ENCODE measurements around the gene HSCB.
"Not testable (repeated sequence)": the region's sequence is repeated elsewhere in the genome, so short reads cannot be mapped to it uniquely, and the experiment has no call there.

HSCB gene

DNA sequence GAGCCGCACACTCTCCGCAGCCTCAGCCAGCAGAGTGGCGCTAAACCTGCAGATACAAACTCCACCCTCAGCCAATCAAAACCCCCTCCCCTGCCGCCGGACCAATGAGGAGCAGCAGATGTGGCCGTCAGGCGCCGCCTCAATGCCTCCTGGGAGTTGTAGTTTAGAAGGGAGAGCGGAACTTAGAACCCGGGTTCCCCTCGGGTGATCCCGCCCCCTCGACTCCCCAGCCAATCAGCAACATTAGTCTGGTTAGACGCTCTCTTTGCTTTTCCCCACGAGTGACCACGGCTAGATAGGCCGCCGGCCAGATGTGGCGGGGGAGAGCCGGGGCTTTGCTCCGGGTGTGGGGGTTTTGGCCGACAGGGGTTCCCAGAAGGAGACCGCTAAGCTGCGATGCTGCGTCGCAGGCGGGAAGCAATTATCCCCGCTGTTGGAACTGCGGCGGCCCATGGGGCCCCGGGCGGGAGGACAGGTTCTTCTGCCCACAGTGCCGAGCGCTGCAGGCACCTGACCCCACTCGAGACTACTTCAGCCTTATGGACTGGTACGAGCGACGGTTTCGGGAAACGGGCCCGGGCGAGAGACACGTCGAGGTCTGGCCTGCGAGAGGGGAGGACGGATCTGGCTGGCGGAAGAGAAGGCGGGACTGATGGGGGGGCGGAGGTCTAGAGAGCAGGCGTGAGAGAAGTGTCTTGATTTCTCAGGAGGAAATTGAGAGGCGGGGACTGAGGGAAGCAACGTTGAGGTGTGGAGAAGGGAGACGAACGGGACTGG, at the start of gene HSCB, which contains the start of gene CHEK2:
TSS of gene HSCB (plus strand) at position 255 of the 777 bp plus-strand sequence. CDS start at position 312, 57 bp downstream.
TSS of gene CHEK2 (minus strand) at position 36 of the 777 bp plus-strand sequence. CDS start 7,099 bp downstream, outside the sequence.
- peak; percentile 92 to 97 for DNase-seq (ENCODE audit: low read depth in 2 of 2)

DNA sequence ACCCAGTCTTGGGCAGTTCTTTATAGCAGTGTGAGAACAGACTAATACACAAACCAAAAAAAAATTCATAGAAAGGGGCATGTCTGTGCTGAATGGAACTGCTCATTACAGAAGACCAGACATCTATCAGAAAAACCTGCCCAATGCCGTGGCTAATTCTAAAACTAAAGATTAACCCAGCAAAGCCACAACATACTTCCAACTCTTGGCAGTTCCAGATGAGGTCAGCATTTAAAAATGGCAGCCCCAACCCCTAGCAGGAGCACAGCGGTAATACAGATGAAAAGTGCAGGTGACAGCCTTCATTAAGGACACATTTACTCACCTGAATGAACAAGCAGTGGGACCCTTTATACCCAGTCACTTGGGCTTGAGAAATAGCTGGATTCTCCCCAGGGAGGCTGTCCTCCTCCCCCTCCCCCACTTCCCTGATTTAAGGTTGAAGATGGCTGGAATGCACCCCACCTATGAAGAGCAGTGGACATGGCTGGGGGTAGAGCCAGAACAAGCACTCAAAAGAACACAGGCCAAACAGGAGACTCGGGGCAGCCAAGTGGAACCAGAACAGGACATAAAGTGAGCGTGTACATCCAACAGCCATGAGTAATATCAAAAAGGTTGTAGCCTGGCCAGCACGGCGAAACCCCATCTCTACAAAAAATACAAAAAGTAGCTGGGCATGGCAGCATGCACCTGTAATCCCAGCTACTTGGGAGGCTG, 48.6 kb upstream of the HSCB start:
- DNase-seq (ENCODE audit: low read depth in 2 of 2) = not testable (repeated sequence)

GRCh38 chr22:28702891-28703290, 38.9 kb upstream of the HSCB start:
- DNase-seq (ENCODE audit: low read depth in 2 of 2) = no peak

- DNase-seq (ENCODE audit: low read depth in 2 of 2) = no peak
These were observed 38.4 kb upstream of the HSCB start for GRCh38 chr22:28703436-28703835.

GRCh38 chr22:28706845-28707244, 35.0 kb upstream of the HSCB start:
- DNase-seq (ENCODE audit: low read depth in 2 of 2) = no peak

DNA sequence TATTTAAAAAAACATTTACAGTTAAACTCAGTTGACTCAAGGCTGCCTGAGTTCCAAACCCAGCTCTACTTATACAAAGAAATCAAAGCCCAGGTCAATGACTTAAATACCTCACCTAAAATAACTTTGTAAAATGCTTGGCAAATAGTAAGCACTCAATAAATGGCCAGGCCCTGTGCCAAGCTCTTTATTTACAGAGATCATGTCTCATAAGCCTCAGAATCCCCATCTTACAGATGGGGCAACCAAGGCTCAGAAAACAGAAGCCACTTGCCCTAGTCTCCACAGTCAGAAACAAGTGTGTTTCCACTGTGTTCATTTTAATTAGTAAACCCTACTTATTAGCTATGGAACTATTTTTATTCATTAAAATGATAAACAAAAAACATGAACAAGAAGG, 31.7 kb upstream of the HSCB start:
- DNase-seq (ENCODE audit: low read depth in 2 of 2) = no peak

DNA sequence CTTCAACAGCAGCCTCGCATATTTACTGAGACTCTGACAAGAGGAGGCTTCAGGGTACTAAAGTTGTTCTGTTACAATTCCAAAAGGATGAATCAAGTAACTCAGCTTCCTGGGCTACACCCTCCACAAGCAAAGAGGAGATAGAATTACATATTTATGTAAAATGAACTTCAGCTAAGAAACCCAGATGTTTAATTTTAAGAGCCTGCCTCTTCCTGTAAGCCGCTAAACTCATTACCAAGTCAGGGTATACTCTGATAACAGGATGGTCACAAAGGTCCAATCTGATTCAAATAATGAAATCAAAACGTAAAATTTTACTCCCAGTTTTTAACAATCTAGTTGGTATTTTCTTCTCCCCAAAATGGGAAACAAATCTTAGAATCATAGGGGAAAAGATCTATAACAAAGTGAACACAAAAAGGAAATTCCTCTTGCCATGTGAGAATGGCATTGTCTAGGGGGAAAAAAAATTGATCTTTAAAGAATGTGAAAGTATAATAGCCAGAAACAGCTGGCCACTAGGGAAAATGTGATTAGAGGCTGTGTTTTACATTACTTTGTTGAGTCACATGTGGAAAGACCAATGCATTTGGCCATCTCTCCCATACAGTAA, 31.2 kb upstream of the HSCB start:
- DNase-seq (ENCODE audit: low read depth in 2 of 2) = no peak

DNA sequence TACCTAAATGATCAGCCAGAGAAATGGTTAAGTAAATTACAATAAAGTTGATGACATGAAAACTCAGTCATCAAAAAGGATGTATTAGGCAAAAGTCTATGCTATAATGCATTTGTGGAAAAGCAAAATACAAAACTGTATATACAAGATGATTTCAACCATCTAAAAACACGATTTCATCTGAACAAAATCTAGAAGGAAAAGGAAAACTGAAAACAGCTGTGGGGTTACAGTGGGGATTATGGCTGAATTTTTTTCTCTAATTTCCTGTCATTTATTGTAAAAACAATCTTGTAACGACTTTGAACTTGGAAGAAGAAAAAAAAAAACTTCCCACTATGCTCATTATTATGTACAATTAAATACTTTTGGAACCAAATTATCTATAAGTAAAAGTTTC, 30.5 kb upstream of the HSCB start:
- no peak for DNase-seq (ENCODE audit: low read depth in 2 of 2)

GRCh38 chr22:28711820-28712777, 29.7 kb upstream of the HSCB start:
- no peak for DNase-seq (ENCODE audit: low read depth in 2 of 2)

DNA sequence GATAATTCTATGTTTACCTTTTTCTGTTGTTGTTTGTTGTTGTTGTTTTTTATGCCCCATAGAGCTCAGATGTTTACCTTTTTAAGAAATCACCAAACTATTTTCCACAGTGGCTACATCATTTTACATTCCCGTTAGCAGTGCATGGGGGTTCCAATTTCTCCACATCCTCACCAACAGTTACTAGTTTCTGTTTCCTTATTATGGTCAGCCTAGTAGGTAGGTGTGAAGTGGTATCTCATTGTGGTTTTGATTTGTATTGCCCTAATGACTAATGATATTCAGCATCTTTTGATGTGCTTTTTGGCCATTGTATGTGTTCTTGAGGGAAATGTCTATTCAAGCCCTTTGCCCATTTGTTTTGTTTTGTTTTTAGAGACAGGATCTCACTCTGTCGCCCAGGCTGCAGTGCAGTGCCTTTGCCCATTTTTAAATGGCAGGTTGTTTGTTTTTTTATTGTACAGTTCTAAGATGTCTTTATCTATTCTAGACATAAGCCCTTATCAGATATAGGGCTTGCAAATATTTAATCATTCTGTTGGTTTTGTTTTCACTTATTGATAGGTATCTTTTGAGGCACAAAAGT, 27.7 kb upstream of the HSCB start:
- no peak for DNase-seq (ENCODE audit: low read depth in 2 of 2)

DNA sequence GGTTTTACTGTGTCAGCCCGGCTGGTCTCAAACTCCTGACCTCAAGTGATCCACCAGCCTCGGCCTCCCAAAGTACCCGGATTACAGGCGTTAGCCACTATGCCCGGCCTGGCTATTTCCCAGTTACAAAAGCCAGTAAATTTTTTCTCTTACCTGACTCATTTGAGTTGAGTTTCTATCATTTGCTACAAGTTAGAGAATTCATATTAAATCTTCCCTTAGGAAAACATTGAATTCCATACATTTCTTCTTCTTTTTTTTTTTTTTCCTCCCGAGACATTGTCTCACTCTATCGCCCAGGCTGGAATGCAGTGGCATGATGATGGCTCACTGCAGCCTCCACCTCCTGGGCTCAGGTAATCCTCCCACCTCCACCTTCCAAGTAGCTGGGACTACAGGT, 26.2 kb upstream of the HSCB start:
- DNase-seq (ENCODE audit: low read depth in 2 of 2) = no peak

DNA sequence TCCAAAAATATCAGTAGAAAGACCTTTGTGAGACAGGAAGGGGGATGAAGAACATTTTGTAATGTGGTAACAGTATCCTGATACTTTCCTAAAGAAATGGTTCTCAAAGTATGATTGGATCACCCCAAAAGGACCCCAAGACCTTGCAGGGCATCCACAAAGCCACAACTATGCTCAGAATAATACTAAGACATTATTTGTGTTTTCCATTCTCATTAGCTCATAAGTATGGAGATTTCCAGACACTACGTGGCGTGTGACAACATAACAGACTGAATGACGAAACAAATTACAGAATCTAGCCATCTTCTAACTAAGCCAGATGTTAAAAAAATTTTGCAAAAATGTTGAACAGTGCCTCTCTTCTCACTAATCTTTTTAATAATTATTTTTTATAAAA, 25.2 kb upstream of the HSCB start:
- DNase-seq (ENCODE audit: low read depth in 2 of 2) = no peak

- no peak for DNase-seq (ENCODE audit: low read depth in 2 of 2)
These were observed 23.8 kb upstream of the HSCB start for GRCh38 chr22:28718044-28718443.

DNA sequence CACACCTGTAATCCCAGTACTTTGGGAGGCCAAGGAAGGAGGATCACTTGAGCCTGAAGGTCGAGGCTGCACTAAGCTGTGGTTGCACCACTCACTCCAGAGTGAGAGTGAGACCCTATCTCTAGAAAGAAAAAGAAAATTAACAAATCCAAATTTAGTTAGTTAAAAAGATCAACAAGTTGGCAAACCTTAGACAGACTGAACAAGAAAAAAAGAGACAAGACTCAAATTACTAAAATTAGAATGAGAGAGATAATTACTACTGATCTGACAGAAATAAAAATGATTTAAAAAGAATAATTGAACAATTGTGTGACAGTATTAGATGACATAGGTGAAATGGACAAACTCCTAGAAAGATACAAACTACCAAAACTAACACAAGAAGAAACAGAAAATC, 13.8 kb upstream of the HSCB start:
- DNase-seq (ENCODE audit: low read depth in 2 of 2) = no peak

DNA sequence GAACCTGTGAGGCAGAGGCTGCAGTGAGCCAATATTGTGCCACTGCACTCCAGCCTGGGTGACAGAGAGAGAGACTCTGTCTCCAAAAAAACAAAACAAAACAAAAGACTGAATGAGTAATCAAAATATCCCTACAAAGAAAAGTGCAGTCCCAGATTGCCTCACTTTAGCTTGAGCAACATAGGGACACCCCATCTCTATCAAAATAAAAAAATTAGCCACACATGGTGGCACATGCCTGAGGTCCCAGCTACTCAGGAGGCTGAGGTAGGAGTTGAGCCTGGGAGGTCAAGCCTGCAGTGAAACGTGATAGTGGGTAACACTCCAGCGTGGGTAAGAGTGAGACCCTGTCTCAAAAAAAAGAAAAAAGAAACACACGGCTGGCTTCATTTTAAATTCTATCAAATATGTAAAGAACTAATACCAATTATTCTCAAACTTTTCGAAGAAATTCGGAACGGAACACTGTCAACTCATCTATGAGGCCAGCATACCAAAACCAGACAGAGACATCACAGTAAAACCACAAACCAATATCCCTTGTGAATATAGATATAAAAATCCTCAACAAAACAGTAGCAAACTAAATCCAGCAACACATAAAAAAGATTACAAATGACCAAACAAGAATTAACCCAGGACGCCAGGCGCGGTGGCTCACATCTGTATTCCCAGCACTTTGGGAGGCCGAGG, 13.1 kb upstream of the HSCB start:
- no peak for DNase-seq (ENCODE audit: low read depth in 2 of 2)

- DNase-seq (ENCODE audit: low read depth in 2 of 2) = no peak
These were observed 11.7 kb upstream of the HSCB start for GRCh38 chr22:28730179-28730578.

GRCh38 chr22:28734393-28734792, 7.4 kb upstream of the HSCB start:
- DNase-seq (ENCODE audit: low read depth in 2 of 2) = no peak

- DNase-seq (ENCODE audit: low read depth in 2 of 2) = no peak
These were observed 5.3 kb upstream of the HSCB start for GRCh38 chr22:28736301-28737155.

GRCh38 chr22:28737701-28738100, 4.1 kb upstream of the HSCB start:
- no peak for DNase-seq (ENCODE audit: low read depth in 2 of 2)

GRCh38 chr22:28738876-28739275, 3.0 kb upstream of the HSCB start:
- not testable (repeated sequence) for DNase-seq (ENCODE audit: low read depth in 2 of 2)
